Measurements from ENCODE around the gene NEK11. TPM values are rescaled to one million over a fixed set of nuclear protein-coding genes. Genes with fewer than 3 reads are reported as not detected.

NEK11 gene
- total RNA-seq, 2 donors from 2014 or later: 1.8 to 10.3 TPM

- ATAC-seq (ENCODE audit: insufficient number of reproducible peaks, low FRiP score, low read depth) (no peak), DNase-seq (ENCODE audit: low spot score) (no peak)
- no peaks in the 10 kb centered on the region for H3K36me3 ChIP-seq
- no peaks in the 10 kb centered on the region for H3K9me3 ChIP-seq
- no peak overlapping the region for H3K4me3 ChIP-seq
- no peaks in the 10 kb centered on the region for H3K27me3 ChIP-seq (replicated peaks; ENCODE audit: insufficient read depth)
- no peaks in the 10 kb centered on the region for H3K4me1 ChIP-seq (ENCODE audit: control insufficient read depth in 1 of 2, low read depth in 2 of 2)
- TF ChIP-seq CTCF (IDR thresholded peaks at IDR 0.05): no peak
- no peak overlapping the region for H3K27ac ChIP-seq
Observed at GRCh38 chr3:131315162-131315561, 288.5 kb downstream of the NEK11 start.

GRCh38 chr3:131317667-131318066 is 291.0 kb downstream of the NEK11 start:
- no peaks in the 10 kb centered on the region for H3K36me3 ChIP-seq

DNA sequence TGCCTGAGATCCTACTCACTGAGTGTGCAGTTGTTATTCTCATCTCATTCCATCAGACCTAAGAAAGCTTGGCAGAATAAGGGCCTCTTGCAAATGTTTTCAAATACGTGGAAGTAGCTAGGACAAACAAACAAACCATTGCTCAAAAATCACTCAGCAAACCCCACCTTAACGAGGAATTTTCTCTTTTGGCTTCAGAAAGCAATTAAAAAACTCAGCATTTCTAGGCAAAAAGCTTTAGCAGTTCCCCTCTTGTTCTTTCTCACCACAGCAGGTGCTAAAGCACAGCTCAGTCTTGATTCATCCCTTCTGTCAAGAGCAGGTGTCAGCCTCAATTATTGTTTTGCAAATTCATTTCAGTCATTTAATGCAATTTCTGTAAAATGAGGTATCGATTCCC is 296.3 kb downstream of the NEK11 start:
- Histone ChIP-seq H3K36me3 (no peaks in the 10 kb centered on the region), H3K27me3 (replicated peaks; ENCODE audit: insufficient read depth) (no peaks in the 10 kb centered on the region), H3K27ac (no peak overlapping the region), H3K4me3 (no peak overlapping the region), H3K4me1 (ENCODE audit: control insufficient read depth in 1 of 2, low read depth in 2 of 2) (no peaks in the 10 kb centered on the region), H3K9me3 (no peaks in the 10 kb centered on the region)
- DNase-seq (ENCODE audit: low spot score) (no peak), ATAC-seq (ENCODE audit: insufficient number of reproducible peaks, low FRiP score, low read depth) (no peak)
- no peak for TF ChIP-seq CTCF (IDR thresholded peaks at IDR 0.05)

More at GRCh38 chr3:131317667-131318066, 291.0 kb downstream of the NEK11 start:
- TF ChIP-seq CTCF (IDR thresholded peaks at IDR 0.05): no peak
- no peak for DNase-seq (ENCODE audit: low spot score)
- Histone ChIP-seq H3K4me3 (no peak overlapping the region), H3K27me3 (replicated peaks; ENCODE audit: insufficient read depth) (no peaks in the 10 kb centered on the region), H3K4me1 (ENCODE audit: control insufficient read depth in 1 of 2, low read depth in 2 of 2) (no peaks in the 10 kb centered on the region), H3K27ac (no peak overlapping the region), H3K9me3 (no peaks in the 10 kb centered on the region)
- ATAC-seq (ENCODE audit: insufficient number of reproducible peaks, low FRiP score, low read depth): no peak

DNA sequence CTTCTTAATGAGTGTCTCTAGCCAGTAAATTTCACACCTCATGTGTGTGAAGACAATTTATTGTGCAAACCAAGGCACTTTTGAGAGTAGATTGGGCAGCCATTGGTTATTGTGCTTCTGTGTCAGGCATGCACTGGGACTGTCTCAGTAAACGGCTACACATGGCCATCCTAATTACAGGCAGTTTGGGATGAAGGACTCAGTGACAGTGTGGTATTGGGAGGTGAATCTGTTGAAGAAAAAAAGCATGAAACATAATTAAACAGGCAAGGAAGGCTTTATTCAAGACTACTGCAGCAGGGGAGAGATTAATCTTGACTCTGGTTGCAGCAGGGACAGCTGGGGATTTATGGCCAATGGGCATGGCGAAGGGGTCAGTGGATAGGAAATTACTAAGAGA is 297.1 kb downstream of the NEK11 start:
- H3K36me3 ChIP-seq: no peaks in the 10 kb centered on the region

DNA sequence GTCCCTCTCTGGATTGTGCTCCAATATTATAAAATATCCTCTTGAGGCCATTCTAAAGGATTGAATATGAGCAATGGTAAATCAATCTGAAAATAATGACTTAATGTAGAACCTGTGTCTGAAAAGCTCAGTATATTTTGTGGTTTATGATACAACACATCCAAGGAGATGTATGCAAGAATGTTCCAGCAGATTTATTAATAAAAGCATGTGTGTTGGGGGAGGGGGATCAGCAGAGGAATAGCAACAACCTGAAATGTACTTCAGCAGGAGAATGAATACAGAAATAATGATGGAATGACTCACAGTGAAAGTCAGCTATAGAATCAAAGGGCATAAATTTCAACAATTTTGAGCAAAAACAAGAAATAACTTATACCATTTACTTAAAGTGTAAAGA is 298.2 kb downstream of the NEK11 start:
- Histone ChIP-seq H3K4me1 (ENCODE audit: control insufficient read depth in 1 of 2, low read depth in 2 of 2) (no peaks in the 10 kb centered on the region), H3K9me3 (no peaks in the 10 kb centered on the region), H3K4me3 (no peak overlapping the region), H3K27me3 (replicated peaks; ENCODE audit: insufficient read depth) (no peaks in the 10 kb centered on the region), H3K36me3 (no peaks in the 10 kb centered on the region), H3K27ac (no peak overlapping the region)
- DNase-seq (ENCODE audit: low spot score) (no peak), ATAC-seq (ENCODE audit: insufficient number of reproducible peaks, low FRiP score, low read depth) (no peak)
- TF ChIP-seq CTCF (IDR thresholded peaks at IDR 0.05): no peak

More for the DNA sequence above, 297.1 kb downstream of the NEK11 start:
- ATAC-seq (ENCODE audit: insufficient number of reproducible peaks, low FRiP score, low read depth): no peak
- Histone ChIP-seq H3K4me1 (ENCODE audit: control insufficient read depth in 1 of 2, low read depth in 2 of 2) (no peaks in the 10 kb centered on the region), H3K4me3 (no peak overlapping the region), H3K27me3 (replicated peaks; ENCODE audit: insufficient read depth) (no peaks in the 10 kb centered on the region), H3K27ac (no peak overlapping the region), H3K9me3 (no peaks in the 10 kb centered on the region)
- DNase-seq (ENCODE audit: low spot score): no peak
- no peak for TF ChIP-seq CTCF (IDR thresholded peaks at IDR 0.05)

All from thoracic aorta (tissue), 2 donors.